ENCODE results near the gene ANKRD44.

Gene ANKRD44

DNA sequence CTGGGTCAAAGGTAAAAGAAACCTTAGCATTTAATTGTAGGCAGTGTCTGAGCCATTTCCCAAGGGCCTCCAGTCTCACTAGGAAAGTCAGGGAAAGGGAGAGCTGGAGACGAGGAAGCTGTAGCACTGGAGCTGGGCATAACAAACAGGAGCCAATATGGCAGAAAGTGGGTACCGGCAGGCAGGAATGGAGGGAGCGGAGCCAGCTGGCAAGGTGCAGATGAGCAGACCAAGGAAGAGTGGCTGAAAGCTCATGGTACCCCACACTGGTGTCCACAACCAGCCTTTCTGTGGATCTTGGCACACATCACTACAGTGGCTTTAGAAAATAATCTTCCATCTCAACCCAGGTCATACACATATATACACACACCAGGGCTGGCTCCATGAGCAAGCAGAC lies 40.0 kb downstream of the ANKRD44 start:
- no peak overlapping the region for H3K4me2 ChIP-seq (ENCODE audit: low read length)
- no peaks in the 10 kb centered on the region for H3K27me3 ChIP-seq (ENCODE audit: control insufficient read depth, low read length)
- peaks cover 45% of the 10 kb centered on the region for H3K36me3 ChIP-seq (ENCODE audit: control insufficient read depth, low read length)
- no peak overlapping the region for H3K4me3 ChIP-seq (ENCODE audit: low read length)
- no peak overlapping the region for H3K27ac ChIP-seq (ENCODE audit: low read depth, low read length)
- no peaks in the 10 kb centered on the region for H3F3A ChIP-seq (ENCODE audit: control insufficient read depth, insufficient read depth)
- peaks cover 8% of the 10 kb centered on the region for H4K20me1 ChIP-seq (ENCODE audit: control insufficient read depth, insufficient read depth, low read depth, low read length)
- H3K9me3 ChIP-seq (ENCODE audit: control insufficient read depth, insufficient read depth, low read length): no peaks in the 10 kb centered on the region
- no peak for TF ChIP-seq EZH2phosphoT487 (IDR thresholded peaks at IDR 0.05; ENCODE audit: borderline replicate concordance, low read length)
- TF ChIP-seq, protein P1, sequence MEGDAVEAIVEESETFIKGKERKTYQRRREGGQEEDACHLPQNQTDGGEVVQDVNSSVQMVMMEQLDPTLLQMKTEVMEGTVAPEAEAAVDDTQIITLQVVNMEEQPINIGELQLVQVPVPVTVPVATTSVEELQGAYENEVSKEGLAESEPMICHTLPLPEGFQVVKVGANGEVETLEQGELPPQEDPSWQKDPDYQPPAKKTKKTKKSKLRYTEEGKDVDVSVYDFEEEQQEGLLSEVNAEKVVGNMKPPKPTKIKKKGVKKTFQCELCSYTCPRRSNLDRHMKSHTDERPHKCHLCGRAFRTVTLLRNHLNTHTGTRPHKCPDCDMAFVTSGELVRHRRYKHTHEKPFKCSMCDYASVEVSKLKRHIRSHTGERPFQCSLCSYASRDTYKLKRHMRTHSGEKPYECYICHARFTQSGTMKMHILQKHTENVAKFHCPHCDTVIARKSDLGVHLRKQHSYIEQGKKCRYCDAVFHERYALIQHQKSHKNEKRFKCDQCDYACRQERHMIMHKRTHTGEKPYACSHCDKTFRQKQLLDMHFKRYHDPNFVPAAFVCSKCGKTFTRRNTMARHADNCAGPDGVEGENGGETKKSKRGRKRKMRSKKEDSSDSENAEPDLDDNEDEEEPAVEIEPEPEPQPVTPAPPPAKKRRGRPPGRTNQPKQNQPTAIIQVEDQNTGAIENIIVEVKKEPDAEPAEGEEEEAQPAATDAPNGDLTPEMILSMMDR (IDR thresholded peaks at IDR 0.05; ENCODE audit: low read depth, low read length, poor library complexity, severe bottlenecking): no peak
- H3K9me2 ChIP-seq (replicated peaks; ENCODE audit: control insufficient read depth, low read length): no peaks in the 10 kb centered on the region
- H3K4me1 ChIP-seq (ENCODE audit: control insufficient read depth, low read length): peaks cover 22% of the 10 kb centered on the region
- H3K79me2 ChIP-seq (ENCODE audit: control insufficient read depth, low read length): peaks cover 97% of the 10 kb centered on the region

DNA sequence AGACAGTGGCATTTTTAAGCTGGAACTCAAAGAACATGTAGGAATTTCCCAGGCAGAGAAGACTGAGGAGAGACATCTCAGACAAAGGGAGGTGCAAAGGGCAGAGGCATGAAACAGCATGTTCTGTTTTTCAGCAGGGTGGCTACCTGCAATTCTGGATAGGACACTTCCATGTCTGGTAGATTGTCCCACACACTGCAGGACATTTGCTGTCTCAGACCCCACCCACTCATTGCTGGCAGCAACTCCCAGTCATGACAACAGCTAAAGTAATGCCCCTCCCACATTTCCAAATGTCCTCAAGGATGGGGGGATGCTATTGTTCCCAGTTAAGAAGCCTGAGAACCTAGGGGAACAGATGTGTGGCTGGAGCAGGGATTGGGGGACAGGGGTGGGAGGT lies 40.8 kb downstream of the ANKRD44 start:
- H3K79me2 ChIP-seq (ENCODE audit: control insufficient read depth, low read length): peaks cover 97% of the 10 kb centered on the region
- no peak overlapping the region for H3K4me2 ChIP-seq (ENCODE audit: low read length)
- H3K27me3 ChIP-seq (ENCODE audit: control insufficient read depth, low read length): no peaks in the 10 kb centered on the region

DNA sequence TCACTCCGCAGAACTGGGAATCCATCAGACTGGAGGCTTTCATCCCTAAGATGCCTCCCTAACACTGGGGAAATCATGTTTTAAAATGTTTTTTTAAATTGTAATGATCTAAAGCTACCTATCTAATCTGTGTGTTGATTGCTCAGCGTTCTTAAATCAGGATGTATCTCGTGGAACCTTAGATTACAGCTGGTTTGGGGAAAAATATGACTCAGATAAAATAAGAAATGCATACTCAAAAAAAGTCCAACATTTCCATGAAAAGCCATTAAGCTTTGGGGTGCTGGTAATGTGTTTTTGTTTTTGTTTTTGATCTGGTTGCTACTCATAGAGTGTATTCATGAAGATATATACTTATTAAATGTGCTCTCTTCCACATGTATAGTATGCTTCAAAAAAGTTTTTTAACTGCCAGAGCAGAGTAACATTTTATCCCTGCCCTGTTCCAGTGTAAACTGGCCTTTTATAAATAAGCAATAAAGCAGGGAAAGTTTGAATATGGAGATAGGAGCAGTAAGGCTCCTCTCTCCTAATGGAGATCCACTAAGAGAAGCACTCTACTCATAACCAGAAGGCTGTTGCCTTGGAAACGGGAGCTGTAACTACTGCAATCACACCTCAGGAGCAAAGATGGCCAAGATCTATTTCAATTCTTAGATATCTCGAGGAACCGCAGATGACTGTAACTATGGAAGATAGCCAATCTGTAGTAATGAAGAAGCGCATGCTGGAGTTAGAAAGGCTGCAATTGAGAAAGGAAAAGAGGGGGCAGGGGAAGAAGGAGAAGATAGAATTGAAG lies 41.6 kb downstream of the ANKRD44 start:
- 0 out of 2 replicates have a peak, but pooled peaks cover 2% of the 10 kb centered on the region for H3F3A ChIP-seq (ENCODE audit: control insufficient read depth, insufficient read depth)
- no peaks in the 10 kb centered on the region for H3K9me3 ChIP-seq (ENCODE audit: control insufficient read depth, insufficient read depth, low read length)
- TF ChIP-seq, protein P1 (IDR thresholded peaks at IDR 0.05; ENCODE audit: low read depth, low read length, poor library complexity, severe bottlenecking): no peak
- no peak for TF ChIP-seq EZH2phosphoT487 (IDR thresholded peaks at IDR 0.05; ENCODE audit: borderline replicate concordance, low read length)
- H3K4me3 ChIP-seq (ENCODE audit: low read length): no peak overlapping the region
- no peaks in the 10 kb centered on the region for H3K27me3 ChIP-seq (ENCODE audit: control insufficient read depth, low read length)
- H4K20me1 ChIP-seq (ENCODE audit: control insufficient read depth, insufficient read depth, low read depth, low read length): peaks cover 5% of the 10 kb centered on the region
- H3K4me2 ChIP-seq (ENCODE audit: low read length): no peak overlapping the region
- no peak overlapping the region for H3K27ac ChIP-seq (ENCODE audit: low read depth, low read length)
- H3K9me2 ChIP-seq (replicated peaks; ENCODE audit: control insufficient read depth, low read length): no peaks in the 10 kb centered on the region
- peaks cover 15% of the 10 kb centered on the region for H3K4me1 ChIP-seq (ENCODE audit: control insufficient read depth, low read length)
- peaks cover 41% of the 10 kb centered on the region for H3K36me3 ChIP-seq (ENCODE audit: control insufficient read depth, low read length)
- H3K79me2 ChIP-seq (ENCODE audit: control insufficient read depth, low read length): peaks cover 97% of the 10 kb centered on the region

More for the DNA sequence above, 40.8 kb downstream of the ANKRD44 start:
- no peak overlapping the region for H3K4me3 ChIP-seq (ENCODE audit: low read length)
- H3K27ac ChIP-seq (ENCODE audit: low read depth, low read length): no peak overlapping the region
- H4K20me1 ChIP-seq (ENCODE audit: control insufficient read depth, insufficient read depth, low read depth, low read length): peaks cover 8% of the 10 kb centered on the region
- H3K9me3 ChIP-seq (ENCODE audit: control insufficient read depth, insufficient read depth, low read length): no peaks in the 10 kb centered on the region
- H3K9me2 ChIP-seq (replicated peaks; ENCODE audit: control insufficient read depth, low read length): no peaks in the 10 kb centered on the region
- TF ChIP-seq, protein P1 (IDR thresholded peaks at IDR 0.05; ENCODE audit: low read depth, low read length, poor library complexity, severe bottlenecking): no peak
- no peak for TF ChIP-seq EZH2phosphoT487 (IDR thresholded peaks at IDR 0.05; ENCODE audit: borderline replicate concordance, low read length)
- H3K4me1 ChIP-seq (ENCODE audit: control insufficient read depth, low read length): peaks cover 17% of the 10 kb centered on the region
- no peaks in the 10 kb centered on the region for H3F3A ChIP-seq (ENCODE audit: control insufficient read depth, insufficient read depth)
- H3K36me3 ChIP-seq (ENCODE audit: control insufficient read depth, low read length): peaks cover 42% of the 10 kb centered on the region

Measured in DOHH2 (cell line).